IMR-90 (cell line): ENCODE data around the gene CPN1. TPM values are rescaled to one million over a fixed set of nuclear protein-coding genes. Genes with fewer than 3 reads are reported as not detected.

ENCODE experiments used
- ATAC-seq: fragments of 200-7000 bp; cut with Tn5 transposase; 2 replicates; pipeline ENCODE4 v1.9.1; 2020; ENCODE audit warnings: low read depth, mild to moderate bottlenecking, moderate library complexity
- BruUV-seq: library from RNA; stranded (reverse); fragments of 400-500 nt; replicated peaks from 2 replicates; lab custom pipeline; 2021; lab: Mats Ljungman, UMichigan
- CTCF ChIA-PET: fragments of 300-600 bp; formaldehyde crosslinking; extraction: SDS; loops from one replicate; lab custom pipeline; 2021; ENCODE audit warnings: antibody characterized with exemption; lab: Yijun Ruan, JAX
- POLR2A ChIA-PET: fragments of 300-600 bp; sonication (Branson Sonifier 250); formaldehyde crosslinking; loops from one replicate; lab custom pipeline; 2022; ENCODE audit warnings: antibody characterized with exemption; ENCODE audit not compliant: unreplicated experiment; lab: Charles Lee
- DNase-seq: peaks from one replicate; pipeline ENCODE4 v3.0.0; 2013
- H2AFZ ChIP-seq: replicated peaks from 2 replicates; pipeline ENCODE3; 2013; ENCODE audit warnings: low read length, mild to moderate bottlenecking; ENCODE audit not compliant: poor library complexity
- H2AK5ac ChIP-seq: 2 replicates; pipeline ENCODE4 v1.6.1; 2013; ENCODE audit warnings: low read depth, low read length, inconsistent platforms
- H2AK9ac ChIP-seq: replicated peaks from 2 replicates; pipeline ENCODE3; 2013; ENCODE audit warnings: mild to moderate bottlenecking, low read depth, low read length, moderate library complexity; ENCODE audit not compliant: poor library complexity
- H2BK120ac ChIP-seq: 2 replicates; pipeline ENCODE4 v1.6.1; 2013; ENCODE audit warnings: low read depth, low read length, inconsistent platforms
- H2BK15ac ChIP-seq: 3 replicates; pipeline ENCODE4 v1.6.1; 2013; ENCODE audit warnings: low read depth, low read length, inconsistent platforms
- H2BK20ac ChIP-seq: 2 replicates; pipeline ENCODE4 v1.6.1; 2013; ENCODE audit warnings: low read depth, mild to moderate bottlenecking, inconsistent platforms, low read length, moderate library complexity
- H2BK5ac ChIP-seq: 2 replicates; pipeline ENCODE4 v1.6.1; 2013; ENCODE audit warnings: mild to moderate bottlenecking, low read depth, low read length, inconsistent platforms; ENCODE audit not compliant: poor library complexity, severe bottlenecking
- H3K14ac ChIP-seq: replicated peaks from 2 replicates; pipeline ENCODE4 v1.6.1; 2013; ENCODE audit warnings: low read depth, low read length, inconsistent platforms
- H3K18ac ChIP-seq: 2 replicates; pipeline ENCODE4 v1.6.1; 2013; ENCODE audit warnings: low read depth, low read length, control low read depth
- H3K23ac ChIP-seq: 2 replicates; pipeline ENCODE4 v1.6.1; 2013; ENCODE audit warnings: low read depth, low read length, inconsistent platforms
- H3K27ac ChIP-seq: 2 replicates; pipeline ENCODE4 v1.5.1; 2013; ENCODE audit warnings: mild to moderate bottlenecking, control low read depth, low read length; ENCODE audit not compliant: insufficient read depth
- H3K27me3 ChIP-seq: 2 replicates; pipeline ENCODE4 v1.6.1; 2013; ENCODE audit warnings: low read length; ENCODE audit not compliant: control insufficient read depth, insufficient read depth
- H3K36me3 ChIP-seq: 2 replicates; pipeline ENCODE4 v1.6.1; 2013; ENCODE audit warnings: low read length, mixed read lengths; ENCODE audit not compliant: control insufficient read depth, insufficient read depth
- H3K4ac ChIP-seq: 2 replicates; pipeline ENCODE4 v1.6.1; 2013; ENCODE audit warnings: low read depth, low read length, inconsistent platforms
- H3K4me1 ChIP-seq: 2 replicates; pipeline ENCODE4 v1.6.1; 2013; ENCODE audit warnings: low read length, mixed read lengths; ENCODE audit not compliant: control insufficient read depth, insufficient read depth
- H3K4me2 ChIP-seq: 2 replicates; pipeline ENCODE4 v1.6.1; 2013; ENCODE audit warnings: low read depth, mild to moderate bottlenecking, control low read depth, low read length, moderate library complexity
- H3K4me3 ChIP-seq: 2 replicates; pipeline ENCODE4 v1.5.1; 2013; ENCODE audit warnings: low read depth, mild to moderate bottlenecking, control low read depth, low read length, moderate library complexity; ENCODE audit not compliant: insufficient read depth
- H3K56ac ChIP-seq: 2 replicates; pipeline ENCODE4 v1.6.1; 2013; ENCODE audit warnings: low read length, inconsistent platforms; ENCODE audit not compliant: insufficient read depth; ENCODE audit errors: extremely low read depth
- H3K79me1 ChIP-seq, 2 experiments: 2 replicates each; pipeline ENCODE4 v1.6.1; 2013; ENCODE audit warnings: low read length in 2 of 2, inconsistent platforms in 1 of 2, low read depth in 1 of 2
- H3K9ac ChIP-seq: 2 replicates; pipeline ENCODE4 v1.6.1; 2013; ENCODE audit warnings: low read depth, low read length, control low read depth
- H3K9me1 ChIP-seq: 2 replicates; pipeline ENCODE4 v1.6.1; 2013; ENCODE audit warnings: low read length, inconsistent platforms; ENCODE audit not compliant: insufficient read depth
- H3K9me3 ChIP-seq: 2 replicates; pipeline ENCODE4 v1.6.1; 2013; ENCODE audit warnings: low read length; ENCODE audit not compliant: control insufficient read depth, insufficient read depth
- H4K20me1 ChIP-seq: 2 replicates; pipeline ENCODE4 v1.6.1; 2013; ENCODE audit warnings: low read length, inconsistent platforms; ENCODE audit not compliant: insufficient read depth
- H4K5ac ChIP-seq: 2 replicates; pipeline ENCODE4 v1.6.1; 2013; ENCODE audit warnings: mild to moderate bottlenecking, low read depth, low read length, control low read depth
- H4K8ac ChIP-seq, 2 experiments: 2 replicates each; pipeline ENCODE4 v1.6.1; 2013; ENCODE audit warnings: low read depth in 2 of 2, low read length in 2 of 2, control low read depth in 1 of 2, inconsistent platforms in 1 of 2
- H4K91ac ChIP-seq: 2 replicates; pipeline ENCODE4 v1.6.1; 2013; ENCODE audit warnings: low read depth, low read length, inconsistent platforms; ENCODE audit not compliant: insufficient read depth
- MAZ ChIP-seq: IDR thresholded peaks from 2 replicates; pipeline ENCODE4 v1.6.1; 2012; ENCODE audit warnings: low read depth, mild to moderate bottlenecking, low read length, improper control_type of control experiment, moderate library complexity, borderline replicate concordance
- MXI1 ChIP-seq: IDR thresholded peaks from 2 replicates; pipeline ENCODE4 v1.6.1; 2012; ENCODE audit warnings: low read depth, mild to moderate bottlenecking, low read length, moderate library complexity, borderline replicate concordance
- NFE2L2 ChIP-seq: fragments of 150-350 bp; IDR thresholded peaks from 2 replicates; pipeline ENCODE4 v1.6.1; 2016; ENCODE audit warnings: low read depth, mild to moderate bottlenecking, low read length
- RAD21 ChIP-seq: IDR thresholded peaks from 2 replicates; pipeline ENCODE4 v1.6.1; 2012; ENCODE audit warnings: low read length, improper control_type of control experiment
- RCOR1 ChIP-seq: IDR thresholded peaks from 2 replicates; pipeline ENCODE4 v1.6.1; 2012; ENCODE audit warnings: mild to moderate bottlenecking, low read length, improper control_type of control experiment; ENCODE audit not compliant: insufficient replicate concordance
- WGBS, 2 experiments: methylation state at CpG; one replicate each; pipeline versions ENCODE4 v1.1.5 to v1.1.7; 2013; ENCODE audit warnings: missing lambda C conversion rate in 2 of 2; ENCODE audit not compliant: insufficient read length in 1 of 2; ENCODE audit errors: extremely low coverage in 2 of 2; 5-methylcytosine and 5-hydroxymethylcytosine counted together
- dilution Hi-C: fragments of 300-500 bp; cut with HindIII; formaldehyde crosslinking; loops from one replicate; pipeline ENCODE4 v1.14.3; 2018; ENCODE audit warnings: low sequenced_read_pairs; ENCODE audit not compliant: unreplicated experiment
- in situ Hi-C: fragments of 300-500 bp; cut with MboI; formaldehyde crosslinking; loops from 3 replicates; pipeline ENCODE4 v1.14.3; 2019; ENCODE audit warnings: low sequenced_read_pairs, inconsistent platforms, mixed read lengths
- intact Hi-C: fragments of 100-400 bp; cut with micrococcal nuclease; formaldehyde crosslinking; loops from 2 replicates; pipeline ENCODE4 v1.10.0; 2022
- polyA plus RNA-seq, 3 experiments: library from polyadenylated mRNA; depleted of rRNA; stranded (reverse); fragments of >200 nt; gene quantifications; 2 replicates each; pipeline ENCODE4 v1.2.3, GENCODE V29; 2012; ENCODE audit warnings: low replicate concordance in 1 of 3
- total RNA-seq: library from RNA; depleted of rRNA; stranded (reverse); fragments of >200 nt; gene quantifications from 2 replicates; pipeline ENCODE4 v1.2.3, GENCODE V29; 2012

Gene CPN1
- total and polyA plus RNA-seq, 2 of the 4 experiments (the other 2 are of a cell fraction) = not detected

- no peak overlapping the region for H3K14ac ChIP-seq
- H3K9me1 ChIP-seq = peaks cover 3% of the 10 kb centered on the region; the same call in 1 of the 2 replicates
- H3K9ac ChIP-seq = no peak overlapping the region
- BruUV-seq = no TSS peak
- no peak overlapping the region for H4K8ac ChIP-seq
- no peak overlapping the region for H3K56ac ChIP-seq
- no peak overlapping the region for H3K4me3 ChIP-seq
- no peak overlapping the region for H3K23ac ChIP-seq
- WGBS, 2 experiments = 0% methylated on average over 1 of the region's 3 CpGs; no CpG with 5 or more reads in 1 of the 2 experiments
- no peak overlapping the region for H3K18ac ChIP-seq
- no peak overlapping the region for H3K4ac ChIP-seq
- DNase-seq (no peak), ATAC-seq (peak; percentile 49; the same call in 1 of the 2 replicates)
- no peaks in the 10 kb centered on the region for H3K79me1 ChIP-seq
- H4K20me1 ChIP-seq = no peaks in the 10 kb centered on the region
- no peak overlapping the region for H2AK9ac ChIP-seq
- H2BK120ac ChIP-seq = no peak overlapping the region
- no peak overlapping the region for H2BK5ac ChIP-seq
- dilution Hi-C loops = no loop called here
- in situ Hi-C loops = no loop called here
- no peak overlapping the region for H2AK5ac ChIP-seq
- no peaks in the 10 kb centered on the region for H3K9me3 ChIP-seq
- no peak overlapping the region for H2BK15ac ChIP-seq
- no peaks in the 10 kb centered on the region; the same call in 1 of the 2 replicates for H3K4me1 ChIP-seq
- intact Hi-C loops = no loop called here
- no peak overlapping the region for H2BK20ac ChIP-seq
- ChIA-PET CTCF (no interaction called here), POLR2A (no interaction called here)
- no peak overlapping the region for H4K5ac ChIP-seq
- H3K27ac ChIP-seq = no peak overlapping the region
- no peaks in the 10 kb centered on the region for H3K36me3 ChIP-seq
- H4K91ac ChIP-seq = no peak overlapping the region
- no peak overlapping the region for H2AFZ ChIP-seq
- TF ChIP-seq RCOR1 (no peak), NFE2L2 (no peak), RAD21 (no peak), MAZ (no peak), MXI1 (no peak)
- no peak overlapping the region for H3K4me2 ChIP-seq
- H3K27me3 ChIP-seq = peaks cover 2% of the 10 kb centered on the region; the same call in 1 of the 2 replicates
Measured at GRCh38 chr10:100019787-100020141, 61.9 kb downstream of the CPN1 start.
